ENCODE data around the gene OLIG3.

Gene OLIG3

DNA sequence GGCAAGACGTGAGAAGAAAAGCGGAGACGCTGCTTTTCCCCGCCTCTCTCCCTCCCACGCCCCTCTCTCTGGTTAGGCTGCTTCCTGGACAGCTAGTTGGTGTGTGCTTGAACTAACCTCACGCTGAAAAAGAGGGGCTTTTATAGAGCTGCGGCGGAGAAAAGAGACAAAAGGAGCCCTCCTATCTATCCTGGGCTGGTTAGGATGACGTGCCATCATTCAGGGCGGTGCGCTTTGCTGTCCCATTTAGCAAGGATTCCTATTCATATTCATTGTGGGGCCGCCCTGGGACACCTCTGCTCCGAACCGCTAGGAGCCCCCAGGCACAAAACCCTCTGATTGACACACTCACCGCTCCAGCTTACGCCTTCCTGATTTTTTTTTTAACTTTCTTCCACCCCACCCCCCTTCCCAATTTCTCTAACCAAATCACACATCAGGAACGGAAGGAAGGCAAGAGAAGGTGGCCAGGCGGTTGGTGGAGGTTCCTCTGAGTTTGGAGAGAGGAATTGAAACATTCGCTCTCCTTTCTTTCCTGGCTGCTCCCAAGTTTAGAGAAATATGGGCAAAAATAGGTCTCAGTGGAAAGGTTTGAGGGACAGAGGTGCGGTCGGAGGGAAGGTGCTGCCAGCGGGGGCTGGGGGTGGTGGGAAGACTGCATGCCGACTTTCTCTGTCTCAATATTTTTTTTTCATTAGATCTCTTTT, at the start of gene OLIG3:
OLIG3 (minus strand) TSS at position 114 of the 707 bp plus-strand sequence. CDS start 224 bp downstream, outside the sequence.
- Mint-ChIP-seq H3K27ac (no peak within 1 kb of the TSS), H3K36me3 (ENCODE audit: low read depth) (no peaks in the 10 kb centered on the region), H3K9me3 (no peaks in the 10 kb centered on the region), H3K4me3 (peak within 1 kb of the TSS; percentile 44), H3K4me1 (ENCODE audit: low read depth) (peaks cover 53% of the 10 kb centered on the region), H3K27me3 (peaks cover 94% of the 10 kb centered on the region)
- intact Hi-C loops (cut with micrococcal nuclease), result no loop called here

DNA sequence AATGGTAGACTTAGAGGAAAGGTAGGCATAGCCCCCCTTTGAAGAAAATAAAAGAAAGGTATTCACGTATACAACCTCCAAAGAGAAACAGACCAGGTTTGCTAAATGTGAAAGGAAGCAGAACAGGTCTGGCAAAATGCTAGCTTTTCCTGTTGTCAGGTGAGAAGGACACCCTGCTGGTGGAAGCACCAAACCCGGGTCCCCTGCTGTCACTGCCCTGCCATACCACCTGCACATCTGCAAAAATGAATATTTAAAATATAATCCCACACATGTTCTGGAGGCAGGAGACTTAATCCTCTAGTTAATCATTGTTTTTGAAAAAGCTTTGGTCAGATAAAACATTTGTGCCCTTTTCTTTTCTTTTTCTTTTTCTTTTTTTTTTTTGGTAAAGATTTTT, 48.9 kb upstream of the OLIG3 start:
- H3K4me3 Mint-ChIP-seq, result no peak overlapping the region
- peaks cover 22% of the 10 kb centered on the region for H3K27me3 Mint-ChIP-seq
- H3K27ac Mint-ChIP-seq, result no peak overlapping the region
- H3K4me1 Mint-ChIP-seq (ENCODE audit: low read depth), result no peaks in the 10 kb centered on the region
- H3K36me3 Mint-ChIP-seq (ENCODE audit: low read depth), result no peaks in the 10 kb centered on the region
- intact Hi-C loops (cut with micrococcal nuclease), result no loop called here
- H3K9me3 Mint-ChIP-seq, result no peaks in the 10 kb centered on the region

DNA sequence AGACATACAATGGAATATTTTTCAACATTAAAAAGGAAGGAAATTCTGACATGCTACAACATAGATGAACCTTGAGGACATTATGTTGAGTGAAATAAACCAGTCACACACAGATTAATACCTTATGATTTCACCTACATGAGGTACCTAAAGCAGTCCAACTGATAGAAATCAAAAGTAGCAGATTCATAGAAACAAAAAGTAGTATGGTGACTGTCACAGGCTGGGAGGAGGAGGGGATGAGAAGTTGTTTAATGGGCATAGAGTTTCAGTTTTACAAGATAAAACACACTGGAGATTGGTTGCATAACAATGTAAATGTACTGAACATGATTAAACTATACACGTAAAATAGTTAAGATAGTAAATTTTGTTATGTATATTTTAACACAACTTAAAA, 48.5 kb upstream of the OLIG3 start:
- intact Hi-C loops (cut with micrococcal nuclease), result no loop called here
- Mint-ChIP-seq H3K27me3 (peaks cover 19% of the 10 kb centered on the region), H3K4me1 (ENCODE audit: low read depth) (no peaks in the 10 kb centered on the region), H3K27ac (no peak overlapping the region), H3K4me3 (no peak overlapping the region), H3K9me3 (no peaks in the 10 kb centered on the region), H3K36me3 (ENCODE audit: low read depth) (no peaks in the 10 kb centered on the region)

DNA sequence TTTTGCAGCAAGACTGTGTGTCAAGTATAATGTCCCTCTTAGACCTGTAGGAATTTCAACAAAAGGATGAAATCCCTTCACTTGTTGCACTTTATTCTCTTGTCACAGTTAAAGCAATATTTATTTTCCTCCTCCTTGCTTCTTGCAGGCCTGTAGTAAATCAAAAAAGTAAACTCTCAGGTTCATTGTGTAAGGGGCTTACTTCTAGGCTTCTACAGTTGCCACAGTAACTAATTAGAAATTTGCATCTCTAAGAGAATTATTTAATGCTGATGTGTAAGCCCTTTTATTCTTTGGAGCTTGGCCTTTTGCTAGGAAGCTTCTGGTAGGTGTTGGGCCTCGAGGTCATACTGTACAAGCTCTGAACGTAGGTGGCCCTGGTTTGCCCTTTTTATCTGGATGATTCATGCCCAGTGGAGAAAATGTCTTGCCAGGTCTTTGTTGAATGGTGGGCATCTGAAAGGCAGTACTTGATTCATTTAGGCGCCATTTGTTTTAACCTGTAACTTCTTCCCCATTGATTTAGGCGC, 47.4 kb upstream of the OLIG3 start:
- Mint-ChIP-seq H3K4me1 (ENCODE audit: low read depth) (no peaks in the 10 kb centered on the region), H3K9me3 (no peaks in the 10 kb centered on the region), H3K4me3 (no peak overlapping the region), H3K27ac (no peak overlapping the region), H3K36me3 (ENCODE audit: low read depth) (no peaks in the 10 kb centered on the region), H3K27me3 (peaks cover 17% of the 10 kb centered on the region)
- intact Hi-C loops (cut with micrococcal nuclease), result no loop called here

DNA sequence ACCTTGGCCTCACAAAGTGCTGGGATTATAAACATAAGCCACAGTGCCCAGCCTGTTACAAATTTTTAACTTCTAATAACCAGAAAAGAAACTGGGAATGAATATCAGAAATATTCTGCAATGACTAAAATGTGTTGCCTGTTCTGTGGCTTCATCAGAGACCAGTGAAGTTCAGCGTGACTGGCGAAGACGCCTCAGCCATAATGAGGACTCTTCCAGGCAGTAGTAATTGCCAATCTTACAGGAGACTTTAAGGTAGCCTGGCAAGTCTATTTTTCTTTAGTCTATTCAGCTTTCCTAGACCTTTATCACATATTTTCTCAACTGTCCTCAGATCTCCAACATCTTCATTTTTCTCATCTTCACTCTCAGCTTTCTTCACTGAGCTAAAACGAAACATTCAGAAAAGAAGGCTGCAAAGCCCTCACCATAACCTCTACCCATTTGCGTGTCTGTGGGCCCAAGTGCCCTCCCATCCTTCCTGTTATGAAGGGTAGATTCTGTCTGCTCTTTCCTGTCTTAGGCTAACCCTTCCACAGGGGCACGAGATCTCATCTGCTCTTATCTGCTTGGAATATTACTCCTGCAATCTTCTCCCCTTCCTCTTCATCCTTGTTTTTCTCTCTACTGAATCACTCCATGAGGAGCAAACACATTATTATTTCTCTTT, 42.0 kb upstream of the OLIG3 start:
- Mint-ChIP-seq H3K27me3 (peaks cover 14% of the 10 kb centered on the region), H3K9me3 (no peaks in the 10 kb centered on the region), H3K36me3 (ENCODE audit: low read depth) (no peaks in the 10 kb centered on the region), H3K27ac (no peak overlapping the region), H3K4me1 (ENCODE audit: low read depth) (no peaks in the 10 kb centered on the region), H3K4me3 (no peak overlapping the region)
- intact Hi-C loops (cut with micrococcal nuclease), result no loop called here

DNA sequence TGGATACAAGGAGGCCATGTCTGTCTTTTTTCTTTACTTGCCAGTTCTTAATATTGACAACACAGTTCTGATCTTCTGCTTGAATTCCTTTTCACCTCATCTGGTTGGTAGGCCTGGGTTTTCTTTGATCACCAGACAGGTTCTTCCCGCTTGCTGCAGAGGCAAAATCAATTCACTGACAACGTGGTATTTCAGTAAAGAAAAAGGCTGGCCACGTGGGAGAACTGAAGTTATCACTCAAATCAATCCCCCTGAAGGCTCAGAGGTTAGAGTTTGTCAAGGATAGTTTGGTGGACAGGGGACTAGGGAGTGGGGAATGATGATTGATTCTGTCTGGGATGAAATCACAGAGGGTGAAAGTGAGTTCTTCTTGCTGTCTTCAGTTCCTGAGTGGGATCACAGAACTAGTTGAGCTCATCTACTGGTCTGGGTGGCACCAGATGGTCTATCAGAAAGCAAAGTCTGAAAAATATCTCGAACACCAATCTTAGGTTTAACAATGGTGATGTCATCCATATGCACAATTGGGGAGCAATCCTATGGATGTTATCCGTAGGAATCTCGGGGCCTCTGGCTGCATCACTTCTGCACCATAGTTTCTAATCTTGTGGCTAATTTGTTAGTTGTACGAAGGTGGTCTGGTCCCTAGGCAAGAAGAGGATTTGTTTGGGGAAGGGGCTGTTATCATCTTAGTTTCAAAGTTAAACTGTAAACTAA, 37.3 kb upstream of the OLIG3 start:
- peaks cover 2% of the 10 kb centered on the region for H3K9me3 Mint-ChIP-seq
- H3K4me3 Mint-ChIP-seq, result no peak overlapping the region
- no peaks in the 10 kb centered on the region for H3K4me1 Mint-ChIP-seq (ENCODE audit: low read depth)
- intact Hi-C loops (cut with micrococcal nuclease), result no loop called here
- H3K27me3 Mint-ChIP-seq, result peaks cover 23% of the 10 kb centered on the region
- no peaks in the 10 kb centered on the region for H3K36me3 Mint-ChIP-seq (ENCODE audit: low read depth)
- H3K27ac Mint-ChIP-seq, result no peak overlapping the region

DNA sequence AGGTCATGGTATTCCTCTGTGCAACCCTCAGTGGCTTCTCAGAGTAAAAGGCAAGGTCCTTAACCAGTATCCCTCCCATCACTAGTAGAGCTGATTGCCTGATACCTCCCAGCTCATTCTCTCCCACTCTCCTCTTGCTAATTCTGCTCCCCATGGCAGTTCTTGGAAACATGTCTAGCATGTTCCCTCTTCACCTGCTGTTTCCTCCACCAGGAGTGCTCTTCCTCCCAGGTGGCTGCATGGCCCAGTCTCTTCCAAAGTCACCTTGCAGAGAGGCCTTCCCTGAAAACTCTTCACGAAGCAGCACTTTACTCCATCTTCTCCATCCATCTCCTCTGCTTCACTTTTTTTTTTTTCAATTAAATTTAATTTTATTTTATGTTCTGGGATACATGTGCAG, 36.2 kb upstream of the OLIG3 start:
- intact Hi-C loops (cut with micrococcal nuclease), result no loop called here
- H3K27me3 Mint-ChIP-seq, result peaks cover 28% of the 10 kb centered on the region
- no peak overlapping the region for H3K4me3 Mint-ChIP-seq
- peaks cover 13% of the 10 kb centered on the region for H3K9me3 Mint-ChIP-seq
- H3K36me3 Mint-ChIP-seq (ENCODE audit: low read depth), result no peaks in the 10 kb centered on the region
- H3K4me1 Mint-ChIP-seq (ENCODE audit: low read depth), result no peaks in the 10 kb centered on the region
- no peak overlapping the region for H3K27ac Mint-ChIP-seq

DNA sequence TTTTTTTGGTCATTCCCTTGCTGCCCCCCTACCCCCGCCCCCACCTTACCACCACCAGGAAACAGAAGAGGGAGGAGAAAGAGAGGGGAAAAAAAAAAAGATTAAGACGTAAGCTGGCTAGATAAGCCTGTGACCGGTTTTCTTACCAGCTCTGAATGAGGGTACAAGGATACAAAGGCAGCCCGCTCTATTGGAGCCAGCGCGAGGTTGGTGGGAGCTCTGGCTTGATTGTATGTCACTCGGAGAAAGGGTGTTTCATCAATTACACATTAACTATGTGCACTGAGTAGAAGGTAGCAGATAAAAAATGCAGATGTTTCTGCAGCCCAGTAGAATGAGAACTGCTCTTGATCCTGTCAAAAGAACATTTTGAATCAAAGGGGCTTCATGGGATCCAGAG, 28.6 kb upstream of the OLIG3 start:
- Mint-ChIP-seq H3K36me3 (ENCODE audit: low read depth) (no peaks in the 10 kb centered on the region), H3K27me3 (peaks cover 53% of the 10 kb centered on the region), H3K9me3 (peaks cover 14% of the 10 kb centered on the region), H3K4me3 (no peak overlapping the region), H3K27ac (no peak overlapping the region), H3K4me1 (ENCODE audit: low read depth) (no peaks in the 10 kb centered on the region)
- intact Hi-C loops (cut with micrococcal nuclease), result no loop called here

DNA sequence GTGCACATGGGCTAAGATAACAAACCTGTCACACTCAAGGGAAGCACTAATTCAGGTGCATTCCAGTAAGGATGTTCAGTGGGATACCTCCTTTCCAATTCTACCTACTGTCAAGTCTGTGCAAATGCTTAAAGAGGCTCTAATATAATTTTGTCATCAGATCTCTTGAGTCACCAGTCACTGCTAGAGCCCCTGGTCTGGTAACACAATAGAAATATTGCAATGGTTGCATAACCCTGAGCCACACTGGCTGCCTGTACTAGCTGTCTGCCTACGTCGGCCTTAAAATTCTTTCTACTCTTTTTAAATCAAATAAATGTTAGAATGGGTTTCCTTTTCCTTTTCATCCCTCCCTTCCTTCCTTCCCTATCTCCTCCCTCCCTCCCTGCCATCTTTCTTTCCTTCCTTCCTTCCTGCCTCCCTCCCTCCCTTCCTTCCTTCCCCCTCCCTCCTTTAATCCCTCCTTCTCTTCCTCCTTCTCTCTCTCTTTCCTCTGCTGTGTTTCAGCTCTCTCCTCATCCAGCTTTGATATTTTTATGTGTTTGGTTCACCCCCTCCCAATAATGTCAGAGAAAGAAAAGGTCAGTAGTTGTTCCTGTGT, 28.1 kb upstream of the OLIG3 start:
- Mint-ChIP-seq H3K9me3 (peaks cover 14% of the 10 kb centered on the region), H3K4me1 (ENCODE audit: low read depth) (no peaks in the 10 kb centered on the region), H3K4me3 (no peak overlapping the region), H3K27ac (no peak overlapping the region), H3K27me3 (peaks cover 56% of the 10 kb centered on the region), H3K36me3 (ENCODE audit: low read depth) (no peaks in the 10 kb centered on the region)
- intact Hi-C loops (cut with micrococcal nuclease), result no loop called here

DNA sequence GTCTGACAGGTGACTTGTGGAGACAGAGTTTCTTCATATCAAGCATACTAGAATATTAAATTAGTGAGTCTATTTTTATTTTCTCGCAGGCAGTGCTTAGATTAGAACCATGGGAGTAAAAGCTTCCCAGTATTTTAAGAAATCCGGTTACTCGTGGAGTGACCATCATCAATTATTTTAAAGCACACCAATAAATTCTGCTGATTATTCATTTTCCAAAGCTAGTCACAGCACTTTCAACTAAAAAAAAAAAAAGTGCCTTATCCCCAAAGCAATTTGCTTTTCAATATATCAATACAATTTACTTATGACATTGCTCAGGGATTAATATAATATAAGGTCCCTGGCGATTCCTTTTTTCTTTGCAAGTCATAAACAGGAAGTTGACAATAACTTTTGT, 26.3 kb upstream of the OLIG3 start:
- H3K36me3 Mint-ChIP-seq (ENCODE audit: low read depth), result no peaks in the 10 kb centered on the region
- peaks cover 2% of the 10 kb centered on the region for H3K9me3 Mint-ChIP-seq
- no peaks in the 10 kb centered on the region for H3K4me1 Mint-ChIP-seq (ENCODE audit: low read depth)
- H3K27ac Mint-ChIP-seq, result no peak overlapping the region
- H3K27me3 Mint-ChIP-seq, result peaks cover 67% of the 10 kb centered on the region
- intact Hi-C loops (cut with micrococcal nuclease), result no loop called here
- H3K4me3 Mint-ChIP-seq, result no peak overlapping the region

DNA sequence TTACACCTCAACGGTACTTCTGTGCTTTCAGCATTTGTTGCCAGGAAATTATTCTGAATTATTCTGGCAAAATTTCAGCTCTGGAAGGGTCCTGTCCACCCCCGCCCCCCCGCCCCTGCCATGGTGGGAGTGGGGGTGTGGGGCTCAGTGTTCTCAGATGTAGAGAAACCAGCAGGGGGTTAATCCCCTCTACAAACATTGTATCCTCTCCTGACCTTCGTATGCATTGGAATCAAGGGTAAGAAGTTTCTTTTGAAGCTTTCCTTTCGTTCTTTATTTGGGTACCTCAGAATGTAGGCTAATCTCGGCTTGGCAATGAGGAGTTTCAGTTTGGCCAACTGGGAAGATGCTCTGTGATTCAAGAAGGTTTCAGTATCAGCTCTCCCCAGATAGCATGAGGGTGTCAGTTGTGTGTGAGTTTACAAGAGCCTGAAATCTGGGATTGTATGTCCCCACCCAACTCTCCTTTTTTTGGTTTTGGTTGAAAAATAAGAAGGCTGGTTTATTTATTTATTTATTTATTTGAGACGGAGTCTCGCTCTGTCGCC, 25.5 kb upstream of the OLIG3 start:
- no peaks in the 10 kb centered on the region for H3K4me1 Mint-ChIP-seq (ENCODE audit: low read depth)
- no peak overlapping the region for H3K4me3 Mint-ChIP-seq
- no peaks in the 10 kb centered on the region for H3K9me3 Mint-ChIP-seq
- H3K27me3 Mint-ChIP-seq, result peaks cover 75% of the 10 kb centered on the region
- H3K36me3 Mint-ChIP-seq (ENCODE audit: low read depth), result no peaks in the 10 kb centered on the region
- intact Hi-C loops (cut with micrococcal nuclease), result no loop called here
- no peak overlapping the region for H3K27ac Mint-ChIP-seq

DNA sequence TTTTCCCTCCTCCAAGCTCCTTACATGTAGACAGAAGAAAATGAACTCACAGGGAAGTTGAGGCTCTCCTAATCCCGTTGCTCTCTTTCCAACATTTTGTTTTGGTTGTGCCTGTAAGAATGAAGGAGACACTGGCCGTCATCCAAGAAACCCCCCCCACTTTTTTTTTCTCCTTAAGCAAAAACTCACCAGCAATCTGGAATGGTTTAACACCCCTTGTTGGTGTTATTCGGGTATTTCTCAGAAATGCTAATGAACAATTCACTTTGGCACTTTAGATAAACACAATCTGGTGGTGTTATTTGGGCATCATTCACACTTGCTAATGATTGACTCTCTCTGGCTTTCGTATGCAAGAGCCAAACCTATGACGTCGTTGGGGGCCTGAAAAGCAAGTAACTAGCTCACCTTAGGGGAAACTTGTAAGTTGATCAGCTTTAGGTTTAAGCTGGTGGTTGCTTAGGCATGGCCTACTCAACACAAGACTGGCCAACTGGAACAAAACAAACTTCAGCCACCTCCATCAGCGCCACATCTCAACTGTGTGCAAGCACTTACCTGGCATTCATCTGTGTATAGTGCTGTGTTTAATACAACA, 24.3 kb upstream of the OLIG3 start:
- Mint-ChIP-seq H3K36me3 (ENCODE audit: low read depth) (no peaks in the 10 kb centered on the region), H3K27me3 (peaks cover 73% of the 10 kb centered on the region), H3K4me3 (no peak overlapping the region), H3K27ac (no peak overlapping the region), H3K9me3 (no peaks in the 10 kb centered on the region), H3K4me1 (ENCODE audit: low read depth) (no peaks in the 10 kb centered on the region)
- intact Hi-C loops (cut with micrococcal nuclease), result no loop called here

DNA sequence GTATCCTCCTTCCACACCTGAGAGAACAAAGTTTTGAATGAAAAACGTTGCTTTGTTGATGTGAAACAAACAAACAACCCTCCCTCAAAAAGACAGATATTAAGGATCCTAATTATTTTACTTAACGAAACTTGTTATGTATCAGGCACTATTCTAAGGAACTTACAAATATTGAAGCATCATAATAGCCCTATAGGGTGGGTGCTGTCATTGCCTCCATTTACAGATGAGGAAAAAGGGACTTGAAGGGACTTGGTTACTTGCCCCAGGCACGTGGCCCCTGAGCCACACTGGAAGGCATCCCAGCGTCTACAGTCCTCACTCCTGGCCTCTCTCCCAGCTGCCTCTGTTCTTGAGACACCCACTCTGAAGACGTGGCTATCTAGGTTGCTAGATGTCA, 20.2 kb upstream of the OLIG3 start:
- H3K27me3 Mint-ChIP-seq, result peaks cover 79% of the 10 kb centered on the region
- no peaks in the 10 kb centered on the region for H3K4me1 Mint-ChIP-seq (ENCODE audit: low read depth)
- H3K27ac Mint-ChIP-seq, result no peak overlapping the region
- H3K4me3 Mint-ChIP-seq, result no peak overlapping the region
- H3K36me3 Mint-ChIP-seq (ENCODE audit: low read depth), result no peaks in the 10 kb centered on the region
- intact Hi-C loops (cut with micrococcal nuclease), result no loop called here
- H3K9me3 Mint-ChIP-seq, result no peaks in the 10 kb centered on the region

Measured in dendritic cell treated with granulocyte-macrophage colony-stimulating factor and Interleukin-4, amounts not matched to agents 40 ng/mL and 50 ng/mL, for 4 days (primary cell).